DOHH2 (cell line): ENCODE results near the gene OIT3.

Experiments
- CTCF ChIP-seq: fragments of 200-600 bp; sonication (generic); IDR thresholded peaks from one replicate; pipeline ENCODE4 v1.5.1; 2014; ENCODE audit warnings: antibody characterized with exemption, mild to moderate bottlenecking, low read depth, low read length; ENCODE audit not compliant: poor library complexity, severe bottlenecking
- EZH2phosphoT487 ChIP-seq: fragments of 200-600 bp; sonication (generic); IDR thresholded peaks from 2 replicates; pipeline ENCODE4 v1.6.1; 2017; ENCODE audit warnings: borderline replicate concordance, mild to moderate bottlenecking, antibody characterized with exemption, low read length, moderate library complexity, mixed read lengths

DNA sequence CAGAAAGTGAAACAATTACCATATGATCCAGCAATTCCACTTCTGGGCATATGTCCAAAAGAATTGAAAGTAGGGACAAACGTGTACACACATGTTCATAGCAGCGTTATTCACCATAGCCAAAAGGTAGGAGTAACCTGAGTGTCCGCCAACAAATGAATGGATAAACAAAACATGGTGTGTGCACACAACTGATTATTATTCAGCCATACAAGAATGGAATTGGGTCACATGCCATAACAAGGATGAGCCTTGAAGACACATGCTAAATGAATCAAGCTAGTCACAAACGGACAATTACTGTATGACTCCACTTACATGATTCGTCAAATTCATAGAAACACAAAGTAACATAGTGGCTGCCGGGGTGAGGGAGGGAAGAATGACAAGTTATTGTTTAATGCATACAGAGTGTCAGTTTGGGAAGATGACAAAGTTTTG, 4.1 kb upstream of the OIT3 start:
- TF ChIP-seq CTCF (no peak), EZH2phosphoT487 (no peak)
